Activated naive CD4-positive, alpha-beta T cell treated with anti-CD3 and anti-CD28 coated beads, Interleukin-2, amount 50 U/mL, for 72 hours (primary cell): ENCODE measurements around the gene CACNA1D. TPM values are rescaled to one million over a fixed set of nuclear protein-coding genes. Genes with fewer than 3 reads are reported as not detected.

Experiments used
- ATAC-seq, 2 donors: fragments of 150-1000 bp; cut with Tn5 transposase; 2 replicates each; pipeline ENCODE4 v1.10.0; 2021; ENCODE audit warnings: mild to moderate bottlenecking in 2 of 2, moderate library complexity in 2 of 2
- DNase-seq, 2 donors: peaks; one replicate each; pipeline ENCODE4 v3.0.0; 2021 to 2022; ENCODE audit warnings: low spot score in 2 of 2
- H3K27ac Mint-ChIP-seq, 2 donors: one replicate each; pipeline ENCODE4 v1.8.0; 2022; ENCODE audit warnings: mild to moderate bottlenecking in 2 of 2, mixed read lengths in 2 of 2
- H3K36me3 Mint-ChIP-seq, 2 donors: one replicate each; pipeline ENCODE4 v1.8.0; 2022; ENCODE audit warnings: mixed read lengths in 2 of 2
- H3K9me3 Mint-ChIP-seq, 2 donors: one replicate each; pipeline ENCODE4 v1.8.0; 2022; ENCODE audit warnings: mixed read lengths in 2 of 2
- total RNA-seq, 2 donors: library from RNA; stranded (reverse); gene quantifications; one replicate each; pipeline ENCODE4 v1.2.3, GENCODE V29; 2022

The CACNA1D gene
- total RNA-seq, 2 donors from 2014 or later, result 0.10 TPM; not detected in 1

GRCh38 chr3:53671192-53671960 is 177.0 kb downstream of the CACNA1D start:
- DNase-seq (no peak), ATAC-seq (no peak)
- H3K36me3 Mint-ChIP-seq, result no peaks in the 10 kb centered on the region
- no peaks in the 10 kb centered on the region for H3K9me3 Mint-ChIP-seq
- no peak overlapping the region for H3K27ac Mint-ChIP-seq

GRCh38 chr3:53671961-53672299 is 177.5 kb downstream of the CACNA1D start:
- H3K27ac Mint-ChIP-seq, result no peak overlapping the region
- no peaks in the 10 kb centered on the region for H3K36me3 Mint-ChIP-seq
- no peaks in the 10 kb centered on the region for H3K9me3 Mint-ChIP-seq

GRCh38 chr3:53672981-53673380 is 178.6 kb downstream of the CACNA1D start:
- H3K9me3 Mint-ChIP-seq, result no peaks in the 10 kb centered on the region
- H3K36me3 Mint-ChIP-seq, result no peaks in the 10 kb centered on the region
- H3K27ac Mint-ChIP-seq, result no peak overlapping the region
- no peak for DNase-seq
- no peak for ATAC-seq

More at GRCh38 chr3:53671961-53672299, 177.5 kb downstream of the CACNA1D start:
- ATAC-seq (no peak), DNase-seq (no peak)

GRCh38 chr3:53673722-53674350 is 179.4 kb downstream of the CACNA1D start:
- ATAC-seq, result no peak

GRCh38 chr3:53674582-53674981 is 180.2 kb downstream of the CACNA1D start:
- Mint-ChIP-seq H3K27ac (no peak overlapping the region), H3K36me3 (no peaks in the 10 kb centered on the region), H3K9me3 (no peaks in the 10 kb centered on the region)
- ATAC-seq (no peak), DNase-seq (no peak)

More at GRCh38 chr3:53673722-53674350, 179.4 kb downstream of the CACNA1D start:
- DNase-seq, result no peak
- no peaks in the 10 kb centered on the region for H3K9me3 Mint-ChIP-seq
- no peak overlapping the region for H3K27ac Mint-ChIP-seq
- H3K36me3 Mint-ChIP-seq, result no peaks in the 10 kb centered on the region

GRCh38 chr3:53675022-53675697 is 180.7 kb downstream of the CACNA1D start:
- DNase-seq, result no peak
- Mint-ChIP-seq H3K36me3 (no peaks in the 10 kb centered on the region), H3K27ac (no peak overlapping the region), H3K9me3 (no peaks in the 10 kb centered on the region)
- ATAC-seq, result no peak

- H3K27ac Mint-ChIP-seq, result no peak overlapping the region
- H3K9me3 Mint-ChIP-seq, result no peaks in the 10 kb centered on the region
- no peaks in the 10 kb centered on the region for H3K36me3 Mint-ChIP-seq
- ATAC-seq, result no peak
- DNase-seq, result no peak
Observed at GRCh38 chr3:53675942-53676341, 181.5 kb downstream of the CACNA1D start.

- DNase-seq (no peak), ATAC-seq (no peak)
- Mint-ChIP-seq H3K9me3 (no peaks in the 10 kb centered on the region), H3K36me3 (no peaks in the 10 kb centered on the region), H3K27ac (no peak overlapping the region)
Observed at GRCh38 chr3:53677413-53677812, 183.0 kb downstream of the CACNA1D start.

- H3K9me3 Mint-ChIP-seq, result no peaks in the 10 kb centered on the region
Observed at GRCh38 chr3:53680028-53680427, 185.6 kb downstream of the CACNA1D start.

GRCh38 chr3:53682807-53683206 is 188.4 kb downstream of the CACNA1D start:
- no peaks in the 10 kb centered on the region for H3K9me3 Mint-ChIP-seq
- DNase-seq (no peak), ATAC-seq (no peak)
- no peaks in the 10 kb centered on the region for H3K36me3 Mint-ChIP-seq
- no peak overlapping the region for H3K27ac Mint-ChIP-seq

More at GRCh38 chr3:53680028-53680427, 185.6 kb downstream of the CACNA1D start:
- Mint-ChIP-seq H3K36me3 (no peaks in the 10 kb centered on the region), H3K27ac (no peak overlapping the region)
- ATAC-seq (no peak), DNase-seq (no peak)

- H3K27ac Mint-ChIP-seq, result no peak overlapping the region
- ATAC-seq (no peak), DNase-seq (no peak)
- no peaks in the 10 kb centered on the region for H3K36me3 Mint-ChIP-seq
- no peaks in the 10 kb centered on the region for H3K9me3 Mint-ChIP-seq
Observed at GRCh38 chr3:53688066-53688465, 193.7 kb downstream of the CACNA1D start.

GRCh38 chr3:53688989-53689388 is 194.6 kb downstream of the CACNA1D start:
- Mint-ChIP-seq H3K9me3 (no peaks in the 10 kb centered on the region), H3K36me3 (no peaks in the 10 kb centered on the region), H3K27ac (no peak overlapping the region)
- DNase-seq (no peak), ATAC-seq (no peak)

GRCh38 chr3:53689681-53690080 is 195.3 kb downstream of the CACNA1D start:
- Mint-ChIP-seq H3K9me3 (no peaks in the 10 kb centered on the region), H3K27ac (no peak overlapping the region), H3K36me3 (no peaks in the 10 kb centered on the region)
- no peak for ATAC-seq
- DNase-seq, result no peak

GRCh38 chr3:53690521-53690920 is 196.1 kb downstream of the CACNA1D start:
- Mint-ChIP-seq H3K9me3 (no peaks in the 10 kb centered on the region), H3K27ac (no peak overlapping the region), H3K36me3 (no peaks in the 10 kb centered on the region)
- ATAC-seq, result no peak
- DNase-seq, result no peak

- no peaks in the 10 kb centered on the region for H3K36me3 Mint-ChIP-seq
- DNase-seq, result no peak
- ATAC-seq, result no peak
- no peak overlapping the region for H3K27ac Mint-ChIP-seq
- no peaks in the 10 kb centered on the region for H3K9me3 Mint-ChIP-seq
Observed at GRCh38 chr3:53691349-53691748, 196.9 kb downstream of the CACNA1D start.

GRCh38 chr3:53691885-53692284 is 197.5 kb downstream of the CACNA1D start:
- no peak for DNase-seq
- Mint-ChIP-seq H3K27ac (no peak overlapping the region), H3K36me3 (no peaks in the 10 kb centered on the region), H3K9me3 (no peaks in the 10 kb centered on the region)
- ATAC-seq, result no peak

- no peak overlapping the region for H3K27ac Mint-ChIP-seq
- no peak for ATAC-seq
- no peaks in the 10 kb centered on the region for H3K36me3 Mint-ChIP-seq
- DNase-seq, result no peak
- H3K9me3 Mint-ChIP-seq, result no peaks in the 10 kb centered on the region
Observed at GRCh38 chr3:53693451-53693850, 199.0 kb downstream of the CACNA1D start.
